Stimulated activated effector memory CD8-positive, alpha-beta T cell treated with anti-CD3 and anti-CD28 coated beads, Interleukin-12 subunit alpha, Interleukin-12 subunit beta, amount 100 ng/mL, for 72 hours (primary cell): ENCODE results near the gene PFN1.

Source experiments
- ATAC-seq: fragments of 150-1000 bp; cut with Tn5 transposase; 2 replicates; pipeline ENCODE4 v1.10.0; 2021
- DNase-seq, 2 donors: peaks; one replicate each; pipeline ENCODE4 v3.0.0; 2021 to 2022; ENCODE audit warnings: low spot score in 2 of 2
- H3K27ac Mint-ChIP-seq: one replicate; pipeline ENCODE4 v1.8.0; 2022; ENCODE audit warnings: mild to moderate bottlenecking, mixed read lengths
- H3K36me3 Mint-ChIP-seq: one replicate; pipeline ENCODE4 v1.8.0; 2022; ENCODE audit warnings: mild to moderate bottlenecking, mixed read lengths
- H3K4me1 Mint-ChIP-seq: one replicate; pipeline ENCODE4 v1.8.0; 2022; ENCODE audit warnings: mixed read lengths
- H3K4me3 Mint-ChIP-seq: one replicate; pipeline ENCODE4 v1.8.0; 2022; ENCODE audit warnings: mild to moderate bottlenecking, mixed read lengths
- H3K9me3 Mint-ChIP-seq: one replicate; pipeline ENCODE4 v1.8.0; 2022; ENCODE audit warnings: mixed read lengths

Gene PFN1

GRCh38 chr17:4942760-4943508 lies 5.4 kb downstream of the PFN1 start:
- DNase-seq (no peak), ATAC-seq (no peak)
- Mint-ChIP-seq H3K4me1 (peaks cover 70% of the 10 kb centered on the region), H3K9me3 (no peaks in the 10 kb centered on the region), H3K36me3 (peaks cover 91% of the 10 kb centered on the region), H3K4me3 (peak overlapping the region; percentile 93), H3K27ac (peak overlapping the region; percentile 99)

DNA sequence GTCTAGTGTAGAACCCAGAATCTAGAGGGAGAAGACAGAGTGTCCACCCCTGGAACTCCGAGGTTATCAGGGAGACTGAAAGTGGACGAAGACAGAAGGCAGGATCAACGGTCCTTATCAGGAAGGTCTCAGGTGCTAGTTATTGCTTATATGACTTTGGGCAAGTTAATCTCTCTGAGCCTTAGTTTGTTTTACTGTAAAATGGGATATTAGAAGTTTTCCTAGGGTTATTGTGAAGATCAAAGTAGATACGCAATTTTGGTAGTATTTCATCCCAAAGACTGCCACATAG lies 7.1 kb downstream of the PFN1 start:
- Mint-ChIP-seq H3K4me3 (peak overlapping the region; percentile 93), H3K36me3 (peaks cover 88% of the 10 kb centered on the region), H3K27ac (peak overlapping the region; percentile 99), H3K4me1 (peaks cover 73% of the 10 kb centered on the region), H3K9me3 (no peaks in the 10 kb centered on the region)
- ATAC-seq: no peak
- DNase-seq: no peak

DNA sequence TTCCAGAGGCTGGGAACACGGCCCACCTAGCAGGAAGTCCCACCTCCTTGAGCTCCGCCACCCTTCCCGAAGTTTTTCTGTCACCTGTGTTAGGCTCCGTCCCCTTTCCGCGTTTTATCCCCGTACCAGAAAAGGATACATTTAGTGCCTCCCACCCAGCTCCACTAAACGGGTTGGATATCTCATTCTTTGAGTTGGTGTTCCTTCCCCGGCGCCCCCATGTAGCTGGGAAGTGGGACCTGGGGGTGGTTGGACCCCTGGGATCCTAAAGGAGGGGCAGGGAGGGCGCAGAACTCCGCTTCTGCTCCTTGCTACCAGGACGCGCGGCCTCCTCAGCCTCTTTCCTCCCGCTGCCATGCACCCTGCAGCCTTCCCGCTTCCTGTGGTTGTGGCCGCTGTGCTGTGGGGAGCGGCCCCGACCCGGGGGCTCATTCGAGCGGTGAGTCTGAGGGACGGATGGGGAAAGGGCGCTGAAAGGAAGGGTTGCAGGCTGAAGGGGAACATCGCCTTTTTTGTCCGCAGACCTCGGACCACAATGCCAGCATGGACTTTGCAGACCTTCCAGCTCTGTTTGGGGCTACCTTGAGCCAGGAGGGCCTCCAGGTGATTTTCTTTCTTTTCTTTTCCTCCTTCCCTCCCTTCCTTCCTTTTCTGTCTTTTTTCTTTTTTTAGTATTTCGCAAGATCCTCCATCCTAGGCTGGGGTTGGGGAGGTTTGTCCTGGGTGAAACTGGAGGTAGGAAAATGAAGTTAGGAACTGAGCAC lies 7.6 kb downstream of the PFN1 start:
- ATAC-seq: no peak
- peaks cover 82% of the 10 kb centered on the region for H3K36me3 Mint-ChIP-seq
- H3K27ac Mint-ChIP-seq: peak overlapping the region; percentile 99
- H3K4me3 Mint-ChIP-seq: peak overlapping the region; percentile 93
- no peaks in the 10 kb centered on the region for H3K9me3 Mint-ChIP-seq
- DNase-seq: peak in 1 of 2 donors; percentile 77
- H3K4me1 Mint-ChIP-seq: peaks cover 74% of the 10 kb centered on the region

DNA sequence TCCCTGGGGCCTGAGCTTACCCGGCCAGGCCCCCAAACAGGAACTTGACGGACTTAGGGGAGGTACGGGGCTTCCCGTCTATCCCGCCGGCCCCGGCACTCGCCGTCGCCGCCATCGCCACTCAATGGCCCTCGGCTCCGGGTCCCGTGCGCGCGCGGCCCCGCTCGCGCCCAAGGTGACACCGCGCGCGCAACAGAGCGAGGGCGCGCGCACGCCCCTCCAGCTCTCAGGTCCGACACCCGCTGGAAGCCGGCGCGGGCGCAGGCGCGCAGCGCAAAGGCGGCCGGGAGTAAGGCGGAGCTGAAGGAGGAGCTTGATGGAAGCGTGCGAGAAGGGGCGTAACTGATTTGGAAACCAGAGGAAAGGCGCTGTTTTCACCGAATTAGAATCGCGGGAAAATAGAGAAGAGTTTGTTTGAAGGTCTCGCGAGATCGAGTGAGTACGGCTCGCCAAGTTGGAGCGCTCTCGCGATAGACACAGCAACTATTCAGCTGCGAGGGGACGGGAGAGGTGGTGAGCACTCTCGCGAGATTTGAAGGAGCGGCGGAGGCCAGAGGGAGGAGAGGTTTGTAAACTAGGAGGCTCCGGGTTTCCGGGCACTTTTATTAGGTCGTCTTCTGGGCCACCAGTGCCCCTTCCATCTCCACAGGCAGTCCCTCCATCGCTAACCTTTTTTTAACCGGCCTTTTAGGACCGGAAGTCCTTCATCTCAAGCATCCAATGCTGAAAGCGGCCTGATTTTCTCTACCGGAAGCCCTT lies 8.4 kb downstream of the PFN1 start, which contains the start of the genes RNF167 and SLC25A11:
Gene RNF167 (plus strand): TSS at position 473 of the 759 bp plus-strand sequence. CDS start 642 bp downstream, outside the sequence.
Gene SLC25A11 (minus strand): TSS at position 251 of the 759 bp plus-strand sequence. CDS start 136 bp downstream, at position 115.
- H3K4me1 Mint-ChIP-seq: peaks cover 70% of the 10 kb centered on the region
- ATAC-seq (peak; percentile 88), DNase-seq (peak; percentile 85 to 97)
- H3K27ac Mint-ChIP-seq: peak within 1 kb of the TSS; percentile 99
- H3K9me3 Mint-ChIP-seq: no peaks in the 10 kb centered on the region
- peaks cover 75% of the 10 kb centered on the region for H3K36me3 Mint-ChIP-seq
- H3K4me3 Mint-ChIP-seq: peak within 1 kb of the TSS; percentile 93

- no peaks in the 10 kb centered on the region for H3K9me3 Mint-ChIP-seq
- H3K4me1 Mint-ChIP-seq: peaks cover 68% of the 10 kb centered on the region
- H3K27ac Mint-ChIP-seq: peak overlapping the region; percentile 99
- no peak for DNase-seq
- peak overlapping the region; percentile 93 for H3K4me3 Mint-ChIP-seq
- peak; percentile 2 for ATAC-seq
- H3K36me3 Mint-ChIP-seq: peaks cover 70% of the 10 kb centered on the region
Measured at GRCh38 chr17:4939546-4939795, 8.9 kb downstream of the PFN1 start.

- DNase-seq (no peak), ATAC-seq (no peak)
- H3K4me3 Mint-ChIP-seq: peak overlapping the region; percentile 93
- H3K36me3 Mint-ChIP-seq: peaks cover 68% of the 10 kb centered on the region
- peak overlapping the region; percentile 99 for H3K27ac Mint-ChIP-seq
- H3K4me1 Mint-ChIP-seq: peaks cover 68% of the 10 kb centered on the region
- H3K9me3 Mint-ChIP-seq: no peaks in the 10 kb centered on the region
Measured at GRCh38 chr17:4938688-4939545, 9.4 kb downstream of the PFN1 start.

- ATAC-seq (no peak), DNase-seq (no peak)
- peaks cover 65% of the 10 kb centered on the region for H3K36me3 Mint-ChIP-seq
- H3K4me3 Mint-ChIP-seq: peak overlapping the region; percentile 93
- H3K4me1 Mint-ChIP-seq: peaks cover 68% of the 10 kb centered on the region
- peak overlapping the region; percentile 99 for H3K27ac Mint-ChIP-seq
- no peaks in the 10 kb centered on the region for H3K9me3 Mint-ChIP-seq
Measured at GRCh38 chr17:4938069-4938491, 10.2 kb downstream of the PFN1 start.

DNA sequence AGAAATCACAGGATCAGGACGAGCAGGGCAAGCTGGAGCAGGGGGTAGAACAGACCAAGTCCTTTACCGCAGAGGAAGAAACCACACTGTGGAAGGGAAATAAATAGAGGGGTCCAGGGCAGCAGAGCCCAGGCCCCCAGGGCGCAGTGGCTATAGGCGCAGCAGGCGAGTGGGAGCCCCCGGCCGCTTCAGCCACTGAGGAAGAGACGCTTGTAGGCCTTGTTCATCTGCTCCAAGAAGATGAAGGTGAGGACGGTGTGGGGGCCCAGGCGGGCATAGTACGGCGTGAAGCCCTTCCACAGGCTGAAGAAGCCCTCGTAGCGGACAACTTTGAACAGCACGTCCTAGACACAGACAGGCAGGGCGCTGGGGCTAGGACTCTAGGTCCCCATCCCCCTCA lies 10.8 kb downstream of the PFN1 start:
- peaks cover 68% of the 10 kb centered on the region for H3K4me1 Mint-ChIP-seq
- H3K9me3 Mint-ChIP-seq: no peaks in the 10 kb centered on the region
- H3K4me3 Mint-ChIP-seq: peak overlapping the region; percentile 93
- no peak for ATAC-seq
- H3K27ac Mint-ChIP-seq: peak overlapping the region; percentile 86
- peaks cover 60% of the 10 kb centered on the region for H3K36me3 Mint-ChIP-seq
- DNase-seq: no peak

GRCh38 chr17:4936436-4936835 lies 11.9 kb downstream of the PFN1 start:
- ATAC-seq (no peak), DNase-seq (no peak)
- peaks cover 58% of the 10 kb centered on the region for H3K4me1 Mint-ChIP-seq
- H3K27ac Mint-ChIP-seq: peak overlapping the region; percentile 85
- H3K9me3 Mint-ChIP-seq: no peaks in the 10 kb centered on the region
- H3K4me3 Mint-ChIP-seq: no peak overlapping the region
- peaks cover 51% of the 10 kb centered on the region for H3K36me3 Mint-ChIP-seq

GRCh38 chr17:4935650-4936049 lies 12.7 kb downstream of the PFN1 start:
- DNase-seq (no peak), ATAC-seq (no peak)
- no peaks in the 10 kb centered on the region for H3K9me3 Mint-ChIP-seq
- peaks cover 52% of the 10 kb centered on the region for H3K4me1 Mint-ChIP-seq
- H3K4me3 Mint-ChIP-seq: no peak overlapping the region
- peak overlapping the region; percentile 85 for H3K27ac Mint-ChIP-seq
- H3K36me3 Mint-ChIP-seq: peaks cover 46% of the 10 kb centered on the region

- H3K4me3 Mint-ChIP-seq: peak overlapping the region; percentile 45
- H3K27ac Mint-ChIP-seq: peak overlapping the region; percentile 85
Measured at GRCh38 chr17:4934173-4934979, 14.0 kb downstream of the PFN1 start.

GRCh38 chr17:4933646-4934045 lies 14.7 kb downstream of the PFN1 start:
- Mint-ChIP-seq H3K4me3 (peak overlapping the region; percentile 45), H3K36me3 (peaks cover 41% of the 10 kb centered on the region), H3K27ac (peak overlapping the region; percentile 85), H3K4me1 (peaks cover 51% of the 10 kb centered on the region), H3K9me3 (no peaks in the 10 kb centered on the region)
- no peak for DNase-seq
- no peak for ATAC-seq

More at GRCh38 chr17:4934173-4934979, 14.0 kb downstream of the PFN1 start:
- Mint-ChIP-seq H3K36me3 (peaks cover 42% of the 10 kb centered on the region), H3K4me1 (peaks cover 52% of the 10 kb centered on the region), H3K9me3 (no peaks in the 10 kb centered on the region)
- ATAC-seq: peak; percentile 73
- DNase-seq: no peak

- Mint-ChIP-seq H3K4me1 (peaks cover 44% of the 10 kb centered on the region), H3K9me3 (no peaks in the 10 kb centered on the region), H3K27ac (peak overlapping the region; percentile 30), H3K4me3 (no peak overlapping the region), H3K36me3 (peaks cover 32% of the 10 kb centered on the region)
- ATAC-seq (no peak), DNase-seq (no peak)
Measured at GRCh38 chr17:4932756-4933155, 15.6 kb downstream of the PFN1 start.

GRCh38 chr17:4931963-4932362 lies 16.4 kb downstream of the PFN1 start, which contains the start of gene GP1BA:
TSS of gene GP1BA (plus strand) at chr17:4932277. CDS start at chr17:4932605, 328 bp downstream.
- H3K27ac Mint-ChIP-seq: peak within 1 kb of the TSS; percentile 64
- H3K36me3 Mint-ChIP-seq: peaks cover 24% of the 10 kb centered on the region
- DNase-seq (no peak), ATAC-seq (no peak)
- H3K4me3 Mint-ChIP-seq: no peak within 1 kb of the TSS
- peaks cover 39% of the 10 kb centered on the region for H3K4me1 Mint-ChIP-seq
- H3K9me3 Mint-ChIP-seq: no peaks in the 10 kb centered on the region
